ENCODE data around the gene DAND5. TPM values are rescaled to one million over a fixed set of nuclear protein-coding genes. Genes with fewer than 3 reads are reported as not detected.

DAND5 gene
- total and polyA plus RNA-seq, 2 of the 13 experiments (the other 11 are each of a cell fraction or from before 2014, with no cell fraction given) = 0.04 TPM; not detected in 1

DNA sequence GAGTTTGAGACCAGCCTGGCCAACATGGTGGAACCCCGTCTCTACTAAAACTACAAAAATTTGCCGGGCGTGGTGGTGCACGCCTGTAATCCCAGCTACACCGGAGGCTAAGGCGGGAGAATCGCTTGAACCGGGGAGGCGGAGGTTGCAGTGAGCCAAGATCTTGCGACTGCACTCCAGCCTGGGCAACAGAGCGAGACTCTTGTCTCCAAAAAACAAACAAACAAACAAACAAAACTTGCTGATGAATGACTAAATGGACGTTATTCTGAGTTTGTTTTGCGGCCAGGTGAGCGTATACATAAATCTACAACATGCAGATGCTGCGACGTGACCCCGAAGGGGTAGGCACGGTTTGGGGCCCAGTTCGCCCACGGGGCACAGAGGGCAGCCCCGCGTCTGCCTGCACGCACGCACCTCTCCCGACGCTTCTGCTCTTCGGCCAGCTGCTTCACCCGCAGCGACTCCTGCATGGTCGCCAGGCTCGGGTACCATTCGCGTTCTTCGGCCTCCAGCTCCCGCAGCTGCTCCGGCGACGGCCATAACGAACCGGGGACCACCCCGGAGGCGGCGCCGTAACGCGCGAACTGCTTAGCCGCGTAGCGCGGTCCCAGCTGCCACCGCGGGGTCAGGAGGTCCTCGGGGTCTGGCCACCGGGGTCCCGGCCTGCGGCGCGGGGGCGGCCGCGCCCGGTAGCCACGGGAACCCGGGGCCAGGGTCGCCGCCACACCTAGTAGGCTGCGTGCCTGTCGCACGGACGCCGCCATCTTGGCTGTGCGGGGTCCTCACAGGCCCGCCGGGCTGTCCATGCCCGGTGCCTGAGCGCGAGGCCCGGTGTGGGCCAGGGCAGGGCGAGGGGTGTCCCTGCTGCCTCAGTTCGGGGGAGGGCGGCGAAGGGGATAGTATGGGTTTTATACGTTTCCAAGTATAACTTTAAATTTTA is 12.7 kb upstream of the DAND5 start, which contains the start of gene GADD45GIP1:
Gene GADD45GIP1 (minus strand): TSS at position 778 of the 943 bp plus-strand sequence. CDS start 11 bp downstream, at position 767.
- H2AFZ ChIP-seq (ENCODE audit: low read length) = peak within 1 kb of the TSS; percentile 9
- peak within 1 kb of the TSS; percentile 93 for H3K9ac ChIP-seq (ENCODE audit: insufficient read depth, low read depth, low read length)
- POLR2A ChIA-PET = interaction anchor here (0.7 to 3.9 kb wide), 5 partner anchors 9 to 75 kb away, joined by 3 to 25 read pairs (median 6); partner anchors contain the start of genes GCDH and RAD23A
- in situ Hi-C loops (cut with HindIII; ENCODE audit: extremely low pct_ligation_motif_present, low pct_unique_long_range_greater_than_20kb) = no loop called here
- FAIRE-seq (no peak), ATAC-seq (peak; percentile 92), DNase-seq (ENCODE audit: low spot score) (peak; percentile 67)
- no TSS peak for BruUV-seq (replicated peaks)
- H3K4me1 ChIP-seq (ENCODE audit: insufficient read depth, low read length) = peaks cover 23% of the 10 kb centered on the region
- H3K9me3 ChIP-seq (ENCODE audit: low read length) = no peaks in the 10 kb centered on the region
- no peaks in the 10 kb centered on the region for H4K20me1 ChIP-seq (ENCODE audit: insufficient read depth, low read length)
- peak within 1 kb of the TSS; percentile 82 to 93 (median 89) for H3K4me3 ChIP-seq (replicated peaks in 1 of 3; ENCODE audit: insufficient read depth in 1 of 3, low read depth in 2 of 3, low read length in 3 of 3)
- no peaks in the 10 kb centered on the region for H3K27me3 ChIP-seq (ENCODE audit: control insufficient read depth in 1 of 2, insufficient read depth in 2 of 2, low read length in 2 of 2)
- H3K4me2 ChIP-seq (ENCODE audit: low read depth, low read length) = peak within 1 kb of the TSS; percentile 82
- WGBS (ENCODE audit: low lambda C conversion rate) = under 1% methylated on average over 28 of the region's 84 CpGs
- peaks cover 8 to 24% of the 10 kb centered on the region in 2 experiments; a peak in 4 of 5 replicates for H3K36me3 ChIP-seq (replicated peaks in 1 of 2; ENCODE audit: control insufficient read depth in 1 of 2, insufficient read depth in 2 of 2, low read length in 2 of 2)
- CTCF ChIA-PET (ENCODE audit: low intra/inter-chr PET ratio, low total read pairs) = no interaction called here
- peak within 1 kb of the TSS; percentile 88 for H3K27ac ChIP-seq (ENCODE audit: extremely low read length, insufficient read depth, low read length)
- H3K79me2 ChIP-seq (ENCODE audit: insufficient read depth, low read length) = peaks cover 24% of the 10 kb centered on the region
- intact Hi-C loops (cut with micrococcal nuclease; ENCODE audit: unreplicated experiment) = no loop called here
- TF ChIP-seq, protein P1, sequence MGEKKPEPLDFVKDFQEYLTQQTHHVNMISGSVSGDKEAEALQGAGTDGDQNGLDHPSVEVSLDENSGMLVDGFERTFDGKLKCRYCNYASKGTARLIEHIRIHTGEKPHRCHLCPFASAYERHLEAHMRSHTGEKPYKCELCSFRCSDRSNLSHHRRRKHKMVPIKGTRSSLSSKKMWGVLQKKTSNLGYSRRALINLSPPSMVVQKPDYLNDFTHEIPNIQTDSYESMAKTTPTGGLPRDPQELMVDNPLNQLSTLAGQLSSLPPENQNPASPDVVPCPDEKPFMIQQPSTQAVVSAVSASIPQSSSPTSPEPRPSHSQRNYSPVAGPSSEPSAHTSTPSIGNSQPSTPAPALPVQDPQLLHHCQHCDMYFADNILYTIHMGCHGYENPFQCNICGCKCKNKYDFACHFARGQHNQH (CRISPR knock-in tag; IDR thresholded peaks at IDR 0.05) = no peak
- TF ChIP-seq SALL1 (CRISPR knock-in tag; IDR thresholded peaks at IDR 0.05) = peak; percentile 30
- TF ChIP-seq ATF1 (CRISPR knock-in tag; IDR thresholded peaks at IDR 0.05) = no peak
- no peak for TF ChIP-seq ZFP62 (CRISPR knock-in tag; IDR thresholded peaks at IDR 0.05)
- peak; percentile 50; the same call in 1 of the 2 replicates for TF ChIP-seq IRX3 (CRISPR knock-in tag; IDR thresholded peaks at IDR 0.05; ENCODE audit: borderline replicate concordance, low read depth)
- TF ChIP-seq TBX2 (CRISPR knock-in tag; IDR thresholded peaks at IDR 0.05; ENCODE audit: borderline replicate concordance) = peak; percentile 76; the same call in 1 of the 2 replicates
- TF ChIP-seq TOPORS (CRISPR knock-in tag; IDR thresholded peaks at IDR 0.05) = peak; percentile 52; the same call in 1 of the 2 replicates
- TF ChIP-seq ZSCAN30 (CRISPR knock-in tag; IDR thresholded peaks at IDR 0.05) = peak; percentile 82; the same call in 1 of the 2 replicates
- TF ChIP-seq SP5 (CRISPR knock-in tag; IDR thresholded peaks at IDR 0.05; ENCODE audit: borderline replicate concordance, low read depth) = no peak
- TF ChIP-seq DPF2 (CRISPR knock-in tag; IDR thresholded peaks at IDR 0.05; ENCODE audit: borderline replicate concordance, low read depth) = no peak
- TF ChIP-seq ZNF780A (CRISPR knock-in tag; IDR thresholded peaks at IDR 0.05) = no peak
- 0 out of 2 replicates have a peak, but pooled peaks have one; percentile 48 for TF ChIP-seq ZNF34 (CRISPR knock-in tag; IDR thresholded peaks at IDR 0.05; ENCODE audit: borderline replicate concordance)
- peak; percentile 70; the same call in 1 of the 2 replicates for TF ChIP-seq ZNF768 (CRISPR knock-in tag; IDR thresholded peaks at IDR 0.05)
- TF ChIP-seq RXRB (CRISPR knock-in tag; IDR thresholded peaks at IDR 0.05; ENCODE audit: borderline replicate concordance) = 0 out of 2 replicates have a peak, but pooled peaks have one; percentile 15
- TF ChIP-seq, protein P2, sequence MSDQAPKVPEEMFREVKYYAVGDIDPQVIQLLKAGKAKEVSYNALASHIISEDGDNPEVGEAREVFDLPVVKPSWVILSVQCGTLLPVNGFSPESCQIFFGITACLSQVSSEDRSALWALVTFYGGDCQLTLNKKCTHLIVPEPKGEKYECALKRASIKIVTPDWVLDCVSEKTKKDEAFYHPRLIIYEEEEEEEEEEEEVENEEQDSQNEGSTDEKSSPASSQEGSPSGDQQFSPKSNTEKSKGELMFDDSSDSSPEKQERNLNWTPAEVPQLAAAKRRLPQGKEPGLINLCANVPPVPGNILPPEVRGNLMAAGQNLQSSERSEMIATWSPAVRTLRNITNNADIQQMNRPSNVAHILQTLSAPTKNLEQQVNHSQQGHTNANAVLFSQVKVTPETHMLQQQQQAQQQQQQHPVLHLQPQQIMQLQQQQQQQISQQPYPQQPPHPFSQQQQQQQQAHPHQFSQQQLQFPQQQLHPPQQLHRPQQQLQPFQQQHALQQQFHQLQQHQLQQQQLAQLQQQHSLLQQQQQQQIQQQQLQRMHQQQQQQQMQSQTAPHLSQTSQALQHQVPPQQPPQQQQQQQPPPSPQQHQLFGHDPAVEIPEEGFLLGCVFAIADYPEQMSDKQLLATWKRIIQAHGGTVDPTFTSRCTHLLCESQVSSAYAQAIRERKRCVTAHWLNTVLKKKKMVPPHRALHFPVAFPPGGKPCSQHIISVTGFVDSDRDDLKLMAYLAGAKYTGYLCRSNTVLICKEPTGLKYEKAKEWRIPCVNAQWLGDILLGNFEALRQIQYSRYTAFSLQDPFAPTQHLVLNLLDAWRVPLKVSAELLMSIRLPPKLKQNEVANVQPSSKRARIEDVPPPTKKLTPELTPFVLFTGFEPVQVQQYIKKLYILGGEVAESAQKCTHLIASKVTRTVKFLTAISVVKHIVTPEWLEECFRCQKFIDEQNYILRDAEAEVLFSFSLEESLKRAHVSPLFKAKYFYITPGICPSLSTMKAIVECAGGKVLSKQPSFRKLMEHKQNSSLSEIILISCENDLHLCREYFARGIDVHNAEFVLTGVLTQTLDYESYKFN (CRISPR knock-in tag; conservative IDR thresholded peaks at IDR 0.05) = no peak
- TF ChIP-seq MED8 (CRISPR knock-in tag; IDR thresholded peaks at IDR 0.05; ENCODE audit: insufficient replicate concordance) = peak; percentile 44
- peak; percentile 76; the same call in 1 of the 2 replicates for TF ChIP-seq ZNF329 (CRISPR knock-in tag; IDR thresholded peaks at IDR 0.05; ENCODE audit: low read depth)
- peak; percentile 62; the same call in 1 of the 2 replicates for TF ChIP-seq MEIS2 (CRISPR knock-in tag; IDR thresholded peaks at IDR 0.05)
- no peak for TF ChIP-seq ZEB1 (IDR thresholded peaks at IDR 0.05; ENCODE audit: insufficient replicate concordance, low read depth)

All from HepG2 (cell line).